ENCODE data around the gene CDH13.

DNA sequence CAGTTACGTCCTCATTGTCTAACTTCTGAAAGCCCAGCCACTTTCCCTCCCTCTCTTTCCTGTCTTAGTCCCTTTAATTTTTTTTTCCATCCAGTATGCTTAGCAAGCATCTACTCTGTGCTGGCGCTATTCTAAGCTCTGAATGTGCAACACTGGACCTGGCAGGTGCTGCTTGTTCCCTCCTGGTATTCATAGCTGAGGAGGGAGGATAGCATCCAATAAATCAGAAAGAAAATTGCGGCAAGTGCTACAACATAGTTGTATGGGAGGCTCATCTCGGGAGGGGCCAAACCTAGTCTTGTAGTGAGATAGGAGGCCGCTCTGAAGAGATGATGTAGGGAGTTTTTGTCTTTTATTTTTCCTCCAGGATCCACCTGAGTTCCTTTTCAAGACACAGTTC, 723.7 kb downstream of the CDH13 start:
- no peak for TF ChIP-seq EZH2phosphoT487 (IDR thresholded peaks at IDR 0.05; ENCODE audit: borderline replicate concordance, low read depth, low read length)
- TF ChIP-seq, protein P1, sequence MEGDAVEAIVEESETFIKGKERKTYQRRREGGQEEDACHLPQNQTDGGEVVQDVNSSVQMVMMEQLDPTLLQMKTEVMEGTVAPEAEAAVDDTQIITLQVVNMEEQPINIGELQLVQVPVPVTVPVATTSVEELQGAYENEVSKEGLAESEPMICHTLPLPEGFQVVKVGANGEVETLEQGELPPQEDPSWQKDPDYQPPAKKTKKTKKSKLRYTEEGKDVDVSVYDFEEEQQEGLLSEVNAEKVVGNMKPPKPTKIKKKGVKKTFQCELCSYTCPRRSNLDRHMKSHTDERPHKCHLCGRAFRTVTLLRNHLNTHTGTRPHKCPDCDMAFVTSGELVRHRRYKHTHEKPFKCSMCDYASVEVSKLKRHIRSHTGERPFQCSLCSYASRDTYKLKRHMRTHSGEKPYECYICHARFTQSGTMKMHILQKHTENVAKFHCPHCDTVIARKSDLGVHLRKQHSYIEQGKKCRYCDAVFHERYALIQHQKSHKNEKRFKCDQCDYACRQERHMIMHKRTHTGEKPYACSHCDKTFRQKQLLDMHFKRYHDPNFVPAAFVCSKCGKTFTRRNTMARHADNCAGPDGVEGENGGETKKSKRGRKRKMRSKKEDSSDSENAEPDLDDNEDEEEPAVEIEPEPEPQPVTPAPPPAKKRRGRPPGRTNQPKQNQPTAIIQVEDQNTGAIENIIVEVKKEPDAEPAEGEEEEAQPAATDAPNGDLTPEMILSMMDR (conservative IDR thresholded peaks at IDR 0.05; ENCODE audit: low read length): no peak

Data from OCI-LY7 (cell line).